22Rv1 (cell line): Measurements from ENCODE around the gene SFSWAP.

Experiments
- ZFX ChIP-seq: fragments of 450-650 bp; IDR thresholded peaks from 2 replicates; pipeline ENCODE4 v1.6.1; 2017; ENCODE audit warnings: antibody characterized with exemption, borderline replicate concordance
- TF ChIP-seq, protein P1 (sequence below): fragments of 450-650 bp; IDR thresholded peaks from 2 replicates; pipeline ENCODE4 v1.5.1; 2017; ENCODE audit warnings: mild to moderate bottlenecking

DNA sequence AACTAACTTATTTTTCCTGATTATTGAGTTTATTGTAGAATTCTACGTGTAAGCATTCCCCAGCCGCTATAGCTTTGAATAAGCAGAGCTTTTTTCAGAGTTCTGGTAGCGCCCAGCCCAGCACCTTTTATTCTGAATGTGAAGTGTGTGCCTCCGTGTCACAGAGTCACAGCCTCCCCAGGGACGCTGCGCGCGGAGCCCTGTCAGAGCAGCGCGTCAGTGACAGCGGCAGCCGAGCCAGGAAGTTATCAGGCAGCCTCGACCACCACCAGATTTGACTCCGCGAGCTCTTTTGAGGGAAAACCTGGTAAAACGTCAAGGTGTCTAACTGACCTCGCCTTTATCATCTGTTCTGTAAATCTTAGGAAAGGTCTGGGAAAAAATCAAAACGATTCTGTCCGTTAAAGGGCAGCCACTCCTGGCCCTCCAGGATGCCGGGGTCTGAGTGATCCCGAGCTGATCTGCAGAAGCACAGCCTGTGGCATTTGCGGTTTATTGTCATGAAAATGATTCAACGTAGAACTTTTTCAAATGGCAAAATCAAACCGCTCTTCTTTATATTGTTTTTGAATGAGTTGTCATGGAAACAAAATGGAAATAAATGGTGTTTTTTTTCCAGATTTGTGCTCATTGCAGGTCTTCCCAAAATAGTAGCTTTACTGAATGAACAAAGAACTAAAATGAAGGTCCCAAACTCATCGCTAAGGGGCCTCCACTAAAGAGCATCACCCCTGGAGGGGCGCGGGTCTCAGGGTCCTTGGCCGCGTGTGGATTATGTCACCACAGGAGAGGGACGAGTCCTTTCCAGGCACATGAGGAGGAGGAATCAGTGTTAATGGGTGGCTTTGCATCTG lies 74.2 kb downstream of the SFSWAP start:
- TF ChIP-seq, protein P1, sequence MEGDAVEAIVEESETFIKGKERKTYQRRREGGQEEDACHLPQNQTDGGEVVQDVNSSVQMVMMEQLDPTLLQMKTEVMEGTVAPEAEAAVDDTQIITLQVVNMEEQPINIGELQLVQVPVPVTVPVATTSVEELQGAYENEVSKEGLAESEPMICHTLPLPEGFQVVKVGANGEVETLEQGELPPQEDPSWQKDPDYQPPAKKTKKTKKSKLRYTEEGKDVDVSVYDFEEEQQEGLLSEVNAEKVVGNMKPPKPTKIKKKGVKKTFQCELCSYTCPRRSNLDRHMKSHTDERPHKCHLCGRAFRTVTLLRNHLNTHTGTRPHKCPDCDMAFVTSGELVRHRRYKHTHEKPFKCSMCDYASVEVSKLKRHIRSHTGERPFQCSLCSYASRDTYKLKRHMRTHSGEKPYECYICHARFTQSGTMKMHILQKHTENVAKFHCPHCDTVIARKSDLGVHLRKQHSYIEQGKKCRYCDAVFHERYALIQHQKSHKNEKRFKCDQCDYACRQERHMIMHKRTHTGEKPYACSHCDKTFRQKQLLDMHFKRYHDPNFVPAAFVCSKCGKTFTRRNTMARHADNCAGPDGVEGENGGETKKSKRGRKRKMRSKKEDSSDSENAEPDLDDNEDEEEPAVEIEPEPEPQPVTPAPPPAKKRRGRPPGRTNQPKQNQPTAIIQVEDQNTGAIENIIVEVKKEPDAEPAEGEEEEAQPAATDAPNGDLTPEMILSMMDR: no peak
- no peak for TF ChIP-seq ZFX
